NCI-H774 (cell line): ENCODE data around the gene ABHD10.
A peak's percentile ranks its signal among the peaks of the same experiment; 100 is the strongest.

Source experiments
- DNase-seq: peaks from one replicate; lab custom pipeline; 2025; lab: John Stamatoyannopoulos, UW

Gene ABHD10

GRCh38 chr3:111978583-111979433 is at the start of gene ABHD10:
Gene ABHD10 (plus strand): TSS chr3:111979026. CDS start chr3:111979062, 36 bp downstream.
- peak; percentile 90 for DNase-seq

- no peak for DNase-seq
Measured at GRCh38 chr3:111929484-111929883, 49.3 kb upstream of the ABHD10 start.

DNA sequence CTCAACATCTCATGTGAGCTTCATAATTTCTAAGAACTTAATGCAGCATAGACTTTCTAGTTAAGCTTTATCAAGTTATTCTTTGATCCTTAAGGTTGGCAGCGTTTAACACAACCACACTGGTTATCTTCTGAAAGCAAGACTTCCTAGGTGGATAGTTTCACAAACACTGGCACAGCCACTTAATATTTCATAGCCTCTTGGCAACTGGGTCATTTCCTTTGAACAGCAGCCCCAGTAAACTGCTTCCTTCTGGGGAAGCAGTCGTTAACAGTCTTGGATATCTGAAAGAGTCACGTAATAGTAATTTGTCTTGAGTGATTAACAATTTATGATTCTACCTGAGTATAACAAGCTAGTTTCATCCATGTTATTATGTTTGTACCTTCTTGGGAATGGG is 45.9 kb upstream of the ABHD10 start:
- DNase-seq: no peak

DNA sequence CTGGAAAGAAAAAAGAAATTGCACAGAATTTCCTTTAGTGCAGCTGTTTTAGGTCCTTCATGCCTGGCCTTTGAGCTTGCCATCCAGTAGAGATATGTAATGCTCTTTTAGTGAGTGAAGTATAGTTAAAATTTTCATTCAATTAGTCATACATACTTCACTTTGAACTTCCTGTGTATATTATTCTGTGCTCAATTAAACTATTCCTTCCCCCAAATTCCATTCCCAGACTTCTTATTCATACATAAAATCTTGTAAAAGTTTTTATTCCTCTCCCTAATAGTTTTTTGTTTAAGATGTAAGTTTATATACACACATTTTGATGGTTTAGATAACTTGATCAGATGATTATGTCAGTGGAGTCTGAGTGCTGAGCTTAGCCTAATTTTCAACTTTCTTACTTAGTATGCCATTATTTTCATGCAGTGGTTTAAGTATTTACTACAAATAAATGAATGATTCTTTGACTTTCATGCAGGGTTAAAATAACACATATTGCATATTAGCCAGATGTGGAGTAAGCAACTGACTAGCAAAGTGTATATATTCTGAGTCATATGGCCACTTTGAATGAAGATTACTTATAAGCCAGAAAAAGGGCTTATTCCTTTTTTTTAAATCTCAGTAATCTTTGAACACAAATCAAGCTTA is 42.5 kb upstream of the ABHD10 start:
- no peak for DNase-seq

- DNase-seq: no peak
Measured at GRCh38 chr3:111936967-111937366, 41.9 kb upstream of the ABHD10 start.

- no peak for DNase-seq
Measured at GRCh38 chr3:111937871-111938270, 41.0 kb upstream of the ABHD10 start.

DNA sequence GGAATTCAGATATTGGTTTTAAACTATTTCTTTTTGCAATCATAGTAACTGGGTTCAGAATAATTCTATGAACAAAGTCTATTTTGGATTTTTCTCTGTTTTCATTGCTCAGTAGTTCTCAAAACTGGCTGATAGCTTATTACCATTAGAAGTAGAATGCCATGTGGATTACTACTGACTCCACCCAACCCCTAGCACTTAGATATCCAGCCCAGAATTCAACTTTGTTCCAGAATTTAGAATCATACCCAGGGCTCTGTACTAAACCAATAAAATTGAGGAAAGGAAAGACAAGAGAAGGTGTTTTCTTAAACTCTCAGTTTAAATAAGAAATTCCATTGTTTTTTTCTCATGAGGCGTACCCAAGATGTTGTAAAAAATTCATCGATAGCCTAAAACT is 39.0 kb upstream of the ABHD10 start:
- no peak for DNase-seq

DNA sequence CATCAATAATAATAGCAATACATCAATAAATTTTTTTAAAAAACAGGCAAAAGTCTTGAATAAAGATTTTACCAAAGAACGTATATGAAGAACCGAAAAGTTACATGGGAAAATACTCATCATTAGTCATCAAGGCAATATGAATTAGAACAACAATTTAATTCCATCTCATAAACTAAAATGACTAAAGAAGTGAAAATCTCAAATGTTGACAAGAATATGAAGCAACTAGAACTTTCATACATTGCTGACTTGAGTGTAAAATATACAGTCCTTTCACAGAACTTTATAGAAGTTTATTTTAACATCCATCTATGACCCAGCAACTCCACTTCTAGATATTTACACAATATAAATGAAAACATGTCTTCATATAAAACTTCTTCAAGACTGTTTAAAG is 35.3 kb upstream of the ABHD10 start:
- no peak for DNase-seq

GRCh38 chr3:111944372-111944771 is 34.5 kb upstream of the ABHD10 start:
- no peak for DNase-seq

DNA sequence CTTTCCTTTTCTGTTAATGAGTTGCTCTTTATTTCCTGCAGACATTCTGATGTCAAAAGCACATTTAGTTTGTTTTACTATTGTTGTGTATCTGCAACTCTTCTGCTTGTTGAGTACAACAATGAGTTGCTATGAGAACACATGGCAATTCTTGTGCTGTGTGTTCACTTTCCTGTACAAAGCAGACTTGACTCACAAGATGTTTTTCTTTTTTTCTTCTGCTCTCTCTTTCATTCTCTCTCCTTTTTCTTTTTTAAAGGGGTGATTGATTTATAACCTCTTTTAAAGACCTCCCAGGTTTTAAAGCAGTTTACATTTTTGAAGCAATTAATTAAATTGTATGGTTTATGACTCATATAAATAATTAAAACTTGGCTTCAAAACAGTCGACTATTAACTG is 31.6 kb upstream of the ABHD10 start:
- no peak for DNase-seq

GRCh38 chr3:111948786-111949185 is 30.0 kb upstream of the ABHD10 start:
- DNase-seq: no peak

GRCh38 chr3:111949712-111950111 is 29.1 kb upstream of the ABHD10 start:
- no peak for DNase-seq

- DNase-seq: no peak
Measured at GRCh38 chr3:111951032-111951431, 27.8 kb upstream of the ABHD10 start.

DNA sequence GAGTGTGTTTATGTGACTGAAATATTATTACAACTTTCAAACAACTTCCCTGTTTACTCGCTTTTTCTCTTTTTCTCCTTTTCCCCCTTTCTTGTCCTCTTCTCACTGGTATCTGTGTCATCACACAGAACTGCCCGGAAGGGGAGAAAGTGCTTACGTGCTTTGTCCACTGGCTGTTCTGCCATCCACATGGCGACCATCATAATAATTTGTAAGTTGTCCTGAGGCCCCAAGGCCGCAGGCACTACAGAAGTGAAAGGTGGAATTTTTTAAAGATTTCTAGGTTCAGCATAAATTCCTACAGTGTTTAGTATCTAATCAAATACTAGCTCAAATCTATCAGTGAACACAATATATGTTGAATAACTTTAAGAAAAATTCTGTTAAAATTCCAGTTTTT is 26.7 kb upstream of the ABHD10 start:
- DNase-seq: no peak

DNA sequence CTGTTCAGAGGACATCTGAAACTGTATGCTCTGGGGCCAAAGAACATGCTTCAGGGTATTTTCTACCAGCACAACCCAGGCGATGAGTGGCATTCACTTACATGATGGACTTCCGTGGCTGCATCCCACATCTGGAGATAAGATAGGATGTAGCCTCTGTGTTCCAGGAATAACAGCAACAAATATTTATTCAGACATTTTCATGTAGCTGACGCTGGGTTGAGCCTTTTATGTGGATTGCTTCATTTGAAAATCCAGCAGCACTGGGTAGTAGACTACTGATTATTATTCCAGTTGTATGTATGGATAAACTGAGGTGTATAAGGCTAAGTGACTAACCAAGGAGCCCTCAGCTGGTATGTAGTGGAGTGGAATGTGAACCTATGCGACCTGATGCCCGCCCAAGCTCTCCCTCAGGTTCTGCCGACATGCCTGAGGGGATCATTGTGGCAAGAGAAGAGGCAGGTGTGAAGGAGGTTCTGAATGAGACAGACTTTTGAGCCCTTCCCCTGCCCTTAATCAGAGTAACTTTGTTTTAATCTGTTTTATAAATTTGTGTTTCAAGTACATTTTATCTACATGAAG is 25.9 kb upstream of the ABHD10 start:
- no peak for DNase-seq

- no peak for DNase-seq
Measured at GRCh38 chr3:111954228-111954990, 24.4 kb upstream of the ABHD10 start.

DNA sequence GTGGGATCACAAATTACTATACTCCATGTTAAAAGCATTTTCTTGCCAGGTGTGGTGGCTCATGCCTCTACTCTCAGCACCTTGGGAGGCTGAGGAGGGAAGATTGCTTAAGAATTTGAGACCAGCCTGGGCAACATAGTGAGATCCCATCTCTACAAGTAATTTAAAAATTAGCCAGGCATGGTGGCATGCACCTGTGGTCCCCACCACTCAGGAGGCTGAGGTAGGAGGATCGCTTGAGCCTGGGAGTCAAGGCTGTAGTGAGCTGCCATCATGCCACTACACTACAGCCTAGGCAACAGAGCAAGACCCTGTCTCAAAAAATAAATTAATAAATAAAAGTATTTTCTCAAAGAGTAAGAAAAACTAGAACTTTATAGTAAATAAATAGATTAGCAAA is 22.9 kb upstream of the ABHD10 start:
- DNase-seq: no peak

DNA sequence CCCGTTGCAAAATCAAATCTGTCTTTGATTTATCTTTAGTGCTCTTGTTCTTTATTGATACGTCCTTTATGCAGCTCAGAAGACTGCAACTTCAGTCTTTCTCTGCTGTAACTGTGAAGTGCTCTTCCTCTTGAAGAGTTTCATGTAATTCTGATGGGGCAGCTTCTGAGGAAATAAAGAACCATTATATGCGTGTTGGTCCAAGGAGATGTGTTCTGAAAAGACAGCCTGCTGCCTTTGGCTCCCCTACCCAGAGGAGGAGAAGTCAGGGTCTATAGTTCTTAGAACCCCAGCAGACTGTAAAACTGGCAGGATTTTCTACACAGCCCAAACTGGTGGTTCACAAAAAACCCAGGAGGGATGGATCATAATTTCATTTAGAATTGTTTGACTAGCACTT is 22.4 kb upstream of the ABHD10 start:
- DNase-seq: no peak

DNA sequence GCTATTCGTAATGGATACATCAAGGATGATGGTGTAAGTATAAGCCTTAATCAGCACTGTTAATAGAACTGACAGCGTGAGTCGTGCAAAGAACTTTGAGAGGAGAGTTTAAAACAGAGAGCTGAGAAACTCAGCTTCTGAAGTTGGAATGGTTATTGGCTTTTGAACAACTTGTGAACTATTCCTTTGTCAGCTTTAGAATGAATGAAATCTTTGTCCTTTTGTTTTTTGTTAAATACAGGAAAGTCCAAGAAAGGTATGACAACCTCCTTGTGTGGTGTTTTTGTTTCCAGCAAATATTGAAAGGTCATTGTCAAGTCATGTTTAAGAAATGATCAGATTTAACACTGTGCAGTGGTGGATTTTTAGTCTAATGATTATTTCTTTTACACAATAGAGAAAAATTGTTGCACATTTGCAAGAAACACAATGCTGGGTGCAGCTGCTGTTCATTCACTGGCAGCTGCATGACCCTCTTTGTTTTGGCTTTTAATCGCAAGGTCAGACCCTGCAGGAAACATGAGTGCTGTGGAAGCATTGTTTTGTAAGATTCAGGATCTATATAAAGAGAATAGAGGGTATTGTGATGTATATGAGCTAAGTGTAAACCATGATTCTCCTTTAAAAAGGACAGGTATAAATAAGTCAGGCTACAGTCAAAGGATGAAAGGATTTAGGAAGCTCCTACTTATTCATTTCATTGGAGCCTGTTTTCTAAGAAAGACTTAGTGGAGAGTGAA is 21.7 kb upstream of the ABHD10 start:
- peak; percentile 26 for DNase-seq

GRCh38 chr3:111961461-111962164 is 17.2 kb upstream of the ABHD10 start:
- DNase-seq: no peak

- DNase-seq: no peak
Measured at GRCh38 chr3:111963424-111963823, 15.4 kb upstream of the ABHD10 start.
